GM21528 (cell line): ENCODE data around the gene EFEMP1.

Experiments
- ATAC-seq: cut with Tn5 transposase; IDR thresholded peaks from one replicate; pipeline ENCODE4 v1.9.1; 2021; ENCODE audit warnings: mild to moderate bottlenecking, moderate library complexity; ENCODE audit not compliant: unreplicated experiment, low FRiP score

The EFEMP1 gene, protein sequence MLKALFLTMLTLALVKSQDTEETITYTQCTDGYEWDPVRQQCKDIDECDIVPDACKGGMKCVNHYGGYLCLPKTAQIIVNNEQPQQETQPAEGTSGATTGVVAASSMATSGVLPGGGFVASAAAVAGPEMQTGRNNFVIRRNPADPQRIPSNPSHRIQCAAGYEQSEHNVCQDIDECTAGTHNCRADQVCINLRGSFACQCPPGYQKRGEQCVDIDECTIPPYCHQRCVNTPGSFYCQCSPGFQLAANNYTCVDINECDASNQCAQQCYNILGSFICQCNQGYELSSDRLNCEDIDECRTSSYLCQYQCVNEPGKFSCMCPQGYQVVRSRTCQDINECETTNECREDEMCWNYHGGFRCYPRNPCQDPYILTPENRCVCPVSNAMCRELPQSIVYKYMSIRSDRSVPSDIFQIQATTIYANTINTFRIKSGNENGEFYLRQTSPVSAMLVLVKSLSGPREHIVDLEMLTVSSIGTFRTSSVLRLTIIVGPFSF

DNA sequence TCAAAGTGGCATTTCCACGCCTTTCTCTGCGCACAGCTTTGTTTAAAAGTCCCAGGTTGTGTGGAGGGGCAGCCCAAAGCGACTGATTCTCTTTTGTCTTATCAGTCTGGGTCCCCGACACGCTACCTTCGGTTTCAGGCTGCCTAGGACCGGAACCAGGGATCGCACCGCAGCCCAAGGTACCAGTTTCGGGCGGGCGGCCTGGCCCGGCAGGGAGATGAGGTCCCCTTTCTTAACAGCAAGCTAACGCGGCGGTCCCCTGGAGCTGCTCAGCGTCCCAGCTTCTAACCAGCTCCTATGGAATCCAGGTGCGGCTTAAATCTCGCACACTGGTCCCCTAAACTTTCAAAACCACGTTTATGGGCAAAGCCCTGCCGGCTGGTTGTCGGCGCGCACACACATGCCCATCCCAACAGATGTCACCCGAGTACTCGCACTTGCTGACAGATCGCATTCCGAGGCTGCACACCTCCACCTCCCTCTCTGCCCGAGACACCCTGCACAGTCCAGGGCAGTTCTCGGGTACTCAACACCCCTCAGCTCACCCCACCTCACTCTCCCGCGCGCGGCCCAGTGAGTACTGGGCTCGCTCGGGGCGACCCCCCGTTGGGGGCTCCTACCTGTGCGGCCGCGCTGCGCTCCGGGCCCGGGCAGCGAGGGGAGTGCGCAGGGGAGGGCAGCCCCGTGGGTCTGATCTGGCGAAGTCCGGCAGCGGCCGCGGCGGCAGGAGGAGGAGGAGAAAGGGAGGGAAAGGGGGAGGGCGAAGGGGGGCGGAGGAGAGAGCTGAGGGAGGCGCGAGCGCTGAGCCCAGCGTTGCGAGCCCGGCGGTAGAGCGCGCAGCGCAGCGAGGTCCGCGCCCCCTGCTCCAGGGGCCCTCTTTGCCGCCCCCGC is at the start of gene EFEMP1:
EFEMP1 (minus strand) TSS at position 692 of the 891 bp plus-strand sequence. CDS start 1,342 bp downstream, outside the sequence.
- ATAC-seq: no peak

DNA sequence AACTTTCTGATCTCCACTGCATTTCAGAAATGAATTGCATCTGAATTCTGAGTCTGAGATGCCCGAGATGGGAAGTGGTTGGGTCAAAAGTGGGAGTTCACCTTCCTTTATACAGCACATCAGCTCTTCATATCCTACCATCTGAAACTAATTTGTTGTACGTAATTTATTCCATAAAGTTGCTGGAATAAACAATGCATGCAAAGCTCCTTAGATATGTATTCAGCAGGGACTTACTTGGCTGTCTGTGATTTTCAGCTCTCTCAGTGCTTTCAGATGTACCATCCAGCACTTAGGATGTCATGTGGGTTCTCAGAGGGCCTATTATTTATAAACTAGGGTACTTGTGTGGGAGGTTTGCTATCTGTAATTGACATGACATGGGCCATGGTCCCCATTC is 46.9 kb upstream of the EFEMP1 start:
- ATAC-seq: no peak

DNA sequence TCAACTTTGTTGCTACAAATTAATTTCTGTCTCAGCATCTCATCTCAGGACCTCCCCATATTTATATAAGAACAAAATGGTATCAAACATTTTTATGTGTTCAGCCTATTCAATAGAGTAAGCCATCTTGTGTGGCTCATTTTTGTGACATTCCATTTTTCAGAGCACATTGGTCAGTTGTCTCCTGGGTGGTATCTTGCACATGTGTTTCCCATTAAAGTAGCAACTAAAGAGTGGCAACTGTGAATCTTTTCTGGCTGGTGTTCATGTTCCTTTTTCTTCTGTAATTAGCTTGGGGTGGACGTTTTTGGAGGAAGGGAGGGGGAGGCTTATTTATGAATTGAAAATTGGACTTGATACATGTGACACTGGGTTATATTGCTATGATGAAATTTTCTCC is 45.4 kb upstream of the EFEMP1 start:
- ATAC-seq: no peak

DNA sequence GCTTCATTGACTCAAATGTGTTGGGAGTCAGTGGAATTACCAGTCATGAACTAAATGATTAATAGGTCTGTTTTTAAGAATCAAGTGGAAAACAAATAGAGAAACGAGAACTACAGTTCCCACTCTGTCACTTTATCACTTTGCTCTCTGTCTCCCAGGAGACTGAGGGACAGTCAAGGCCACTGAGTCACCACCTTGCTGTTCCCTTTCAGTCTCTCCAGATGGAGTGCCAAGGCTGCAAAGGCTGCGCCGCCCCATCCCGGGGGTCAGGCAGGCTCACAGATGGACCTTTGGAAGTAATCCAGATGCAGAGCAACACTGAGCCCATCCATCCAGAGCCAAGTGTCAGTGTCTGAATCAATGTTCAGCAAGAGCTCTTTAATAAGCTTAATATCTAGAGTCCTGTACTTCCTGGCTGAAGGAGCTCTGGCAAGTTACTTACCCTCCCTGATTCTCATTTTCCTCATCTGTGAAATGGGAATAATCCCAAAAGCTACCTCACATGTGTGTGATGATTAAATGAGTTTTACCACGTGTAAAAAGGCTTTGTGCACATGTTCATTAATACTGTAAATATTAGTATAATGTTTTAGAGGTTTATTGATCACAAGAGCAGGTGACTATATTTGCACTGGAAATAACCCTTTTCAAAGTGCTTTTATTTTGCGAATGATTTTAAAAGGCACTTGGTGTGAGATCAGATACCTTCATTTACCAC is 43.0 kb upstream of the EFEMP1 start:
- no peak for ATAC-seq

DNA sequence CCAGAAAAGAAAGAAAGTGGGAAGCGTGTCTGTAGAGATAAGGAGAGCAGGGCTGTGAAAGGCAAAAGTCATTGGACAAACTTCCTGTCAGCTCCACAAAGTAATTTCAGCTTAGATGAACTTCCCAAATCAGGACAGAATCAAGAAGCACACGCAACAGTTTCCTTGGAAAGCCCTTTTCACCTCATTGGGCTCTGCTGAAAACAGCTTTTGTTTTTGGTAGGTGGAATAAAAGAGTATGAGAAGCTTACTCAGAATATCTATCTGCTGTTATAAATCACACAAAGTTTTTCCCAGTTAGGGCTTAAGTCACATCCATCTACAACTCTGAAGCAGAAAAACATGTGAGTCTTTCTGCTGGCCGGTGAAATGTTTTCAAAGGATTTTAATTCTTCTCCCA is 42.4 kb upstream of the EFEMP1 start:
- ATAC-seq: no peak

DNA sequence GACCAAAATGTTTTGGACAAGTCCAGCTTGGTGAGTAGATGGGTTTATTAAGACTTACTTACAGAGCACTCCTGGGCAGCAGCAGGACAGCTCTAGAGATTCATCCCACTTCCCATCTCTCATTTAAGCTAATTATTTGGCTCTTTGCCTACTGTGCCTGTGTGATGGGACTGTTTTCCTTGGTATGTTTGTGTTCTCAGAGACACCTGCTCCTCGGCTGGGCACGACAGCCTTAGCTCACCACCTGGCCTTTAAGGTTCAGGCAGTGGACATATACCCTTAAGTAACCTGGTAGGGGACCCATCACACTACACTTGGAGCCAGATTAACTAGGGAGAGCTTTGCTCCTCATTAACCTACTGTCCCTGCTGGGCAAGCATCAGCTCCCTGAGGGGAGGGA is 41.7 kb upstream of the EFEMP1 start:
- no peak for ATAC-seq

DNA sequence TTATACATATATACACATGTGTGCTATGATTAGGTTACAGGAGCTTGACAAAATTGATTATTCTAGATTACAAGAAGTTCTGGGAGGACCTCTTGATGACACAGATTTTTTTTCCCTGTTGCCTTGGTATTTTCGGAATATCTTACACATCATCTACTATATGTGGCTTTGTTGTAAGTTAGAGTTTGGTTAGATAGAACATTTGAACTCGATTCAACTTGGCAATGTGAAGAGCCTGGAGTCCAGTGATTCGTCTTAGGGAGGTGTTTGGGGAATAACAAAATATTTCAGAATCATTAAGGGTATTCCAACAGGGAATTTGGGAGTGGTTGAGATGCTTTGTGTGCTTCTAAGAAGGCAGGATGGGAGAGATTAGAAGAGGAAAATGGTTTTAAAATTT is 39.3 kb upstream of the EFEMP1 start:
- ATAC-seq: no peak

DNA sequence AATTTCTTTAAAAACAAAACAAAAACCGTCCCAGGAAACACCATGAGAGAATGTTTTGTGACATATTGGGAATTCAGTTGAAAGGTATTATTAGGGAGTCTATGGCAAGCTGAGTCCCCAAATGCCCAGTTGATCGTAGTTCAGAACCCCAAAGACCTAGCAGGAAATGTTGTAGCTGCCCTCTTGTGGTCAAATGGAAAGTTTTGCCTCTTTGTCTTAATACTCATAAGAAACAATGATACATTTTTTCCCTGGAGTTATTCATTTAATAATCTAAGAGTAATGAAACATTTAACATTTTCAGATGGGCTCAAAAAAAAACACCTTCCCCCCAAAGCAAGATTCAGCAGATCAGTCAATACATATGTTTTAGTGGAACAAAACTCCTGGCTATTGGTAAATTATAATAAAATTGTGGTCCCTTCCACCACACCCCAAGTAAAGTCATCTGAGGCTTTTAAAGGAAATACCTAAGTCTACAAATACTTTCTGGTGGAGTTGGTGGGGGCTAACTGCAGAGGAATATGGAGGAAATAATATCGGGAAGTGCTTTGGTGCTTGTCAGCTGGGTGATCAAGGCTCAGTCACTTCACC is 37.8 kb upstream of the EFEMP1 start:
- no peak for ATAC-seq

DNA sequence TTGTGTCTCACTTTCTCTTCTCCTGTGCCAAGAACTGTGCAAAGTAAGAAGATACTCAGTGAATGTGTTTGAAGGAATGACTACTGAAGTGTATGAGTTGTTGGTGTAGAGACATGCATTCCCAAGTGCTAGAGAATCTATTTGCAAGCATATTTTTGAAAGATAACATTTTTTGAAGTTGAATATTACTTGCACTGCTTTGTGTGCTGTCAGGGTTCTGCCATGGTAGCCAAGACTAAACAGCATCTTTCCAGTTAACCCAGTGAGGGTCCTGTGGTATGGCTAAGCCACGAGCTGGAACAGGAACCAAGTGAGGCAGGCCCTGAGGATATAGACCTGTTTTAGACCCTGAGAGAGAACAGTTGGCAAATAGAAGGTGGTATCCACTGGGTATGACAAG is 35.2 kb upstream of the EFEMP1 start:
- no peak for ATAC-seq

DNA sequence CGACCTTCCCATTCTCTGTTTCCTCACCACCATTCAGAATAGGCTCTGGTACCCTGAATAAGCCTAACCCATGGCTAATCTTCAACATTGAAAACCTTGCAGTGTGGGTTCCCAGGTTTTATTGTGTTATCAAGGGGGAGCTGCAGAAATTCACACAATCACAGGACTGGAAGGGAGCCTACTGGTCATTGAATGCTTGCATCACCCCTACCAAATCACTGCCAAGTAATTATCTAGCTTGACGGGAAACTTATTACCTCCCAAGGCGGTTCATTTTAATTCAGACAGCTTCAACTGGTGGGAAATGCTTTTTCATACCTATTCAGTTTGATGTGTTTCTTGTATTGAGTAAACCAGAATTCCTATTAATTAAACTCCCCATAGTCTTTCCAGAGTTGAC is 33.6 kb upstream of the EFEMP1 start:
- ATAC-seq: no peak

DNA sequence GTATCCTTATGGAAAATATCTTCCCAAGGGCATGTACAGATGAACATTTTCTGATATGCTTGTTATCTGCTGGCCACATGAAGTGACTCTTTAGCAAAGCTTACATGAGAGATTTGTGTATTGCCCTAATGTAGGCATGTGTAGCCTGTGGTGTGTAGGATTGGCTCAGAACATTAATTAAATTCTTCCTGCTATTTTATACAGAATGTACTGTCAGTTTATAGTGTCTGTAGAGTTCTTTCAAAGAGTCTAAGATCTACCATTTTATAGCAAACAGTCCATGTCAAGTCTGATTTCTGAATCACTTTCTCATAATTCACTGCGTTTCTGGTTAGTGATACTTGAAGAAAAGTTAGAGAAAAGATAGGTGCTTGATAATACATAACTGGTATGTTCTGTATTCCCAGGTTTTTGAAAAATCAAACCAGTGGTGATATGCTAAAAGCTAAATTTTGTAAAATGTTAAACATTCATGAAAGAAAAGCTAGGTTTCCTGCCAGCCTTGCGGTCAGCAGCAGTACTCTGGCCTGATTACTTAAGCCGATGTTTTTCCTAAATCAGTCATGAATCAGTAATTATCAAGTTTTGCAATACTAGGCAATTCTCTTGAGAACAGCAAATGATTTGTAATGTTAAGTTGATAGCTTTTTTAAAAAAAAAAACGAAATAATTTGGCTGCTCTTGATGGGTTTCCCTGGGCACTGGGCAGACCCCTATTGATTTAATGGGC is 30.9 kb upstream of the EFEMP1 start:
- no peak for ATAC-seq

DNA sequence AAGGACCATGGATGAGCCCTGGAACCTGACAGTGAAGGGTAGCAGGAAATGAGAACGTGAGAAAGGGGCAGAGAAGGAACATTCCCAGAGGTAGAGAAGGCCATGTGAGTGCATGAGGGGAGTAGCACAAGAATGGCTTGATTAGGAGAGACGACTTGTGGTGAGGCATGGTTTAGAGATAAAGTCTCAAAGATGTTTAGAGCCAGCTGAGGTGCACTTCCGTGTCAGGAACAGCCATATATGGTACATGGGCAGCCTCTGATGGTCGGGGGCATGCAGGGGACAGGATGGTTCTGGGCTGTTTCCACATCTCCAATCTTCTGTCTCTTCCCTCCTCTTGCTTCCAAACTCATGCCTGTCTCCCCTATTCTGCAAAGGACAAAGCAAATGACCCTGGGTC is 28.8 kb upstream of the EFEMP1 start:
- ATAC-seq: no peak

DNA sequence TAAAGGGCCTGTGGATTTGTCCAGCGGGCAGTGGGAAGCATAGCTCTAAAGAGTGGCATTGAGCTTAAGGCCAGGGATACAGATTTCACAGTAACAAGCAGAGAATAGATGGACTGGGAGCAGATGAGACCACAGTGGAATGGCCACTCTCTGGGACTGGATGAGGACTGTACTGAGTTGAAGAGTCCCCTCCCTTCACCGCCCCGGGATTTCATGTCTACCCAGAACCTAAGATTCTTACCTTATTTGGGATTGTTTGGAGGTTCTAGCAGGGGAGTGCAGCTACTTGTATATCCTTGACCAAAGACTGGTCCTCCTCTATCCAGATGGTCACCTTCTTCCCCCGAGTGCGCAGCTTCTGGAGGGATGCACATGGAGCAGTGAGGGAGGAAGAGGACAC is 28.0 kb upstream of the EFEMP1 start:
- no peak for ATAC-seq

DNA sequence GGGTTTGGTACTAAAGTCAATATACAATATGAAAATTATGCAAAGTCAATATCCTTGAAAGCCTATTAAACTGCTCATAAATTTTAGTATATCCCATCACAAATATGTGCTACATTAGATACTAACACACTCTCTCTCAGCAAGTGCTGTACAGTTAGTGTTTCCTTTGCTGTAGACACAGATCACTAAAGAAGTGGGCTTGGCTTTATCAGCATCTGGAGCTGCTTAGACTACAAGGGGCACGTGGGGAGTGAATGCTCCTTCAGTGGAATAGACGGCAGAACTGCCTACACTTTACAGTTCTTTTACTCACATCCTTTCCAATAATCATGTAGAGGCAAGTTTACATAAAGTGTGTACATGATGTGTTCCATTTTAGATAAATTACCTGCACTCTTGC is 26.0 kb upstream of the EFEMP1 start:
- ATAC-seq: no peak

DNA sequence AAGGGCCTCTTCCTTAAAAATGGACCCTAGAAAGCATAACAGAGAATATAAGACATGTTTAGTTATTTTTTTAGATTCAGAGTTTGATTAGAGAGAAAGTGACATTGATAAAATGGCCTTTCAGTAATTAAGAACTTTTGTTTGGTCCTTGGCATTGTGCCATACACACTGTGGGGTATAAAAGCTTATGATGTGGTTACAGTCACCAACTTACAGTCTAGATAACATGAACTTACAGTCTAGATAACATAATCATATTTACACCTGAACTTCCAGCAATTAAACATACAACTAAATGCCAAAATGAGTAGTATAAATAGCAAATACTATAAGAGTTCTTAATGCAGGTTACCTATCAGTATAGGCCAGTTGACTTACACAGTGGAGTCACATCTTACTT is 25.6 kb upstream of the EFEMP1 start:
- ATAC-seq: no peak

DNA sequence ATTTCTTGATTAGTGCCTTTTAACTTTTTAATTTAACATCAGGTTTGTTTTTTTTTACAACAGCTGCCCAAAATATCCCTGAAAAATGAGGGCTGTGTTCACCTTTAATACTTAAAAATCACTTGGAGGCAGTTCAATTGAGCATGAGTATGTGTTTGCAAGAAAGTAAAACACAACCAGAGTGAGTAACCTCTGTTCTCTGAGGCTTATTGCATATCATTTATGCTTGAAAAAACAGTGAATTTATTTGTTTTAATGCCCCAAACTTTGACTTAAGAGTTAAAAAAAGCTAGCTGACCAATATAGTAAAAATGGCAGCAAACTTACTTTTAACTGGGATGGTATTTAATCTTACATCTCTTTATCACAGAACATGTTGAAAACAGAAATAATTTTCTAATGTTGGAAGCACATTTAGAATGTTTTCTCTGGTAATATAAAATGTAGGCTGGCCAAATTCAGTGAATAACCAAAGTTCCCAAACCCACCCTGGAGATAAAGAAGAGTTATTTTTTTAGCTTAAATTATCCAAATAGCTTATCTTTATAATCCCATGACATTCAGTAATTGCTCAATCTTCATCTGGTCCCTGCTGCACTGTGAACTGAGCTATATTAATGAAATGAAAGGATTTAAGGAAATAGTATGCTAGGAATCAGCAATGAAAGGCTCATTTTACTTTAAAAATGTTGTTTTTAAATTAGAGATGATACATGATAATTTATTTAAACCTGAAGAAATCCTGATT is 24.8 kb upstream of the EFEMP1 start:
- no peak for ATAC-seq

DNA sequence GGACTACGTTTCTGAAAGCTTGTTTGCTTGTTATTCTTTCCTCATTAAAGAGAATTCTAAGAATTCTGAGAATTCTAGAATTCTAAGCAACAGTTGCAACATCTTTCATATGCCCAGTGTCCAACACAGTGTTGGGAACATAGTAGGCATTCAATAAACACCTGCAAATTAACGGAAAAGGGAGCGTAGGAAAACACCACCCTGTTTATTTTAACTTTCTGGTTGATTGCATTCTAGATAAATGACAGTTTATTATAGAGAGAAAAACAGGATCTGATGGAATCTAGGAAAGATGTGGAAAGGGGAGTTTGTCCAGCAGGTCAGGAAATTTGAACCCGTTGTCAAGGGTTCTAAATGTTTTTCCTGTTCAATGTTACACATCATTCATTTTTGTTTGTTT is 24.2 kb upstream of the EFEMP1 start:
- ATAC-seq: no peak

DNA sequence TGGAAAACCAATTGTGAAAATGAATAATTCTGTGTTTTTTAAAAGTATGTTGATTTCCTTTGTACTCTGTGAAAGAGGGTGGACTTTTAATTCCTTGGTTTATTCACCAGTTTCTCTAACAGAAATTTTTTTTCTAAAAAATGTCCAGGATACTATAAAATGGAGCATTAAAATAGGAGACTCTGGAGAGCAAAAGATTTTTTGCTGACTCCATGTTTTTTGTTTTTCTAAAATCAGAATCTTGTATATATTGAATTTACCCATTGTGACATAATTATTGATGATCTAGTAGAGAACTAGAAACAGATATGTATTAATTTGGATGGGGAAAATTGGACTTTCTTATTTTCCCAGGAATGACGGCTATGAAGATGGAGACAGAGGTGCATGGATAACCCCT is 23.2 kb upstream of the EFEMP1 start:
- no peak for ATAC-seq

DNA sequence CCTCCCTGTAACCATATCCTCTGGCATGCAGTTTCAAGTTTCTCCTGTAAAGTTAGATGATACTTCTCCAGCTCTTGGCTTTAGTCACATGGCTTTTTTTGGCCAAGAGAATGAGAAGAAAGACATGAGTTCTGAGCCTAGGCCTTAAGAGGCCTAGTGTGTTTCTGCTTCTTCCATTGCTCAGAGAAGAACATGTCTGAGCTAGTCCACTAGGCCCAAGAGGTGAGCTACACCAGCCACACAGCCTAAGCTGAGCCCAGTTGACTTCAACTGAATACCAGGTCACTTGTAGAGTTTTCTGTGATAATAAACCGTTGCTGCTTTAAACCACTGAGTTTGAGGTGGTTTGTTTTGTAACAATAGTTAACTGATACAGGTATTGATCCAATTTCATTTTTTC is 19.9 kb upstream of the EFEMP1 start:
- ATAC-seq: no peak
